Activated CD8-positive, alpha-beta T cell treated with anti-CD3 and anti-CD28 coated beads for 36 hours (primary cell): ENCODE results near the gene DNAJC18. TPM values are rescaled to one million over a fixed set of nuclear protein-coding genes. Genes with fewer than 3 reads are reported as not detected.
A peak's percentile ranks its signal among the peaks of the same experiment; 100 is the strongest.

Source experiments
- ATAC-seq: fragments of 200-7000 bp; cut with Tn5 transposase; one replicate; pipeline ENCODE4 v1.10.0; 2021; ENCODE audit warnings: mild to moderate bottlenecking, moderate library complexity
- CTCF ChIA-PET: fragments of 350-600 bp; sonication (Branson Sonifier 250); formaldehyde crosslinking; loops from one replicate; lab custom pipeline; 2021; ENCODE audit warnings: antibody characterized with exemption; lab: Charles Lee
- POLR2A ChIA-PET: fragments of 350-600 bp; sonication (Branson Sonifier 250); formaldehyde crosslinking; loops from one replicate; lab custom pipeline; 2021; ENCODE audit warnings: antibody characterized with exemption; lab: Charles Lee
- DNase-seq: peaks from one replicate; pipeline ENCODE4 v3.0.0-alpha.2; 2020
- H3K27ac Mint-ChIP-seq: one replicate; pipeline ENCODE4 v1.8.0; 2021; ENCODE audit warnings: mild to moderate bottlenecking, mixed read lengths
- H3K27me3 Mint-ChIP-seq: one replicate; pipeline ENCODE4 v1.8.0; 2021; ENCODE audit warnings: mixed read lengths
- H3K36me3 Mint-ChIP-seq: one replicate; pipeline ENCODE4 v1.8.0; 2021; ENCODE audit warnings: low read depth, mixed read lengths
- H3K4me1 Mint-ChIP-seq: one replicate; pipeline ENCODE4 v1.8.0; 2021; ENCODE audit warnings: low read depth, mixed read lengths
- H3K4me3 Mint-ChIP-seq: one replicate; pipeline ENCODE4 v1.8.0; 2021; ENCODE audit warnings: mild to moderate bottlenecking, moderate library complexity, mixed read lengths
- H3K9me3 Mint-ChIP-seq: one replicate; pipeline ENCODE4 v1.8.0; 2021; ENCODE audit warnings: mixed read lengths
- intact Hi-C: fragments of 100-400 bp; cut with micrococcal nuclease; formaldehyde crosslinking; loops from one replicate; pipeline ENCODE4 v1.10.0; 2022
- total RNA-seq, 2 experiments: library from RNA; stranded (reverse); gene quantifications; one replicate each; pipeline ENCODE4 v1.2.3, GENCODE V29; 2021
- TF ChIP-seq, protein P1 (sequence below): fragments of 200-600 bp; IDR thresholded peaks from one replicate; pipeline ENCODE4 v1.8.0; 2022; ENCODE audit warnings: antibody characterized with exemption, mild to moderate bottlenecking

DNAJC18 gene
- total RNA-seq, 2 experiments from 2014 or later, result 24.9 to 27.5 TPM

DNA sequence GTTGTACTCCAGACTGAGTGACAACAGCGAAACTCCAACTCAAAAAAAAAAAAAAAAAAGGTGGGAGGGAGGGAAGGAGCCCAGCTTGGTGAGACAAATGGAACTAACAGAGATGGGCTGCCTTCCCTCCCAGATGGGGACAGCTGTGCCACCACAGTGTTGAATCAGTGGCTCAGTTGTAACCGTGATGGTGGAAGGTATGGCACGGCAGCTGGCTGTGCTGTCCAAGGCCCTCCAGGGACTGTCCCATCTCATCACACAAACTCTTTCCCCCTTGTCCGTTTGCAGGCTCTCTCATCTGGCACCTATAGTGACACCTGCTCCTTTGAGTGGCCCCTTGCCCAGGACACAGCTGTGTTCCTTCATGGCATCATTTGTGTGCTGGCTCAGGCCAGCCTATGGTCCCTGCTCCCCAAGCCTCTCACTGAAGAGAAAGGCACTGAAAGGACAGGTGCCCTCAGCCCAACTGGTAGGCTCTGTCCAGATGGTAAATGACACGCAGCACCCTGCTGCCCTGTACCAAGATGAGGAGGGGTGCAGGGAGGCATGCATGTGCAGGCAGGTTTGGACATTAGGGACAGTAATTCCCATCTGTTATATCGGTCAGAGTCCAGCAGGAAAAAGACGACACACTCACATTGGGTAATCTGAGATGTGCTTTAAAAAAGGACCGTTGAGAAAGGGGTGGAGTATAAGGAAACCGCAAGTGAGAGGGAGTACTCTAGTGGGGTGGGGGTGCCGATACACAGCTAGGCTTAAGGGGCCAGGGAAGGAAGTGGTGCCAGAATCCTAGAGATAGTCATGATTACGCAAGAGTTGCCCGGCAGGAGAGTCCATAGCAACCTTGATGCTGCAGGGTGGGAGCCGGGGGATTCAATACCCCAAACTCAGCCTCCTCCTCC, 35.8 kb upstream of the DNAJC18 start:
- intact Hi-C loops, result no loop called here
- DNase-seq, result peak; percentile 24
- ATAC-seq, result no peak
- CTCF ChIA-PET, result interaction anchor here (1.3 kb wide), 1 partner anchor 53 kb away, joined by 3 read pairs; no protein-coding TSS in a partner anchor
- Mint-ChIP-seq H3K4me3 (no peak overlapping the region), H3K4me1 (peaks cover 62% of the 10 kb centered on the region), H3K36me3 (peaks cover 17% of the 10 kb centered on the region), H3K27ac (peak overlapping the region; percentile 64), H3K9me3 (no peaks in the 10 kb centered on the region), H3K27me3 (no peaks in the 10 kb centered on the region)
- TF ChIP-seq, protein P1, sequence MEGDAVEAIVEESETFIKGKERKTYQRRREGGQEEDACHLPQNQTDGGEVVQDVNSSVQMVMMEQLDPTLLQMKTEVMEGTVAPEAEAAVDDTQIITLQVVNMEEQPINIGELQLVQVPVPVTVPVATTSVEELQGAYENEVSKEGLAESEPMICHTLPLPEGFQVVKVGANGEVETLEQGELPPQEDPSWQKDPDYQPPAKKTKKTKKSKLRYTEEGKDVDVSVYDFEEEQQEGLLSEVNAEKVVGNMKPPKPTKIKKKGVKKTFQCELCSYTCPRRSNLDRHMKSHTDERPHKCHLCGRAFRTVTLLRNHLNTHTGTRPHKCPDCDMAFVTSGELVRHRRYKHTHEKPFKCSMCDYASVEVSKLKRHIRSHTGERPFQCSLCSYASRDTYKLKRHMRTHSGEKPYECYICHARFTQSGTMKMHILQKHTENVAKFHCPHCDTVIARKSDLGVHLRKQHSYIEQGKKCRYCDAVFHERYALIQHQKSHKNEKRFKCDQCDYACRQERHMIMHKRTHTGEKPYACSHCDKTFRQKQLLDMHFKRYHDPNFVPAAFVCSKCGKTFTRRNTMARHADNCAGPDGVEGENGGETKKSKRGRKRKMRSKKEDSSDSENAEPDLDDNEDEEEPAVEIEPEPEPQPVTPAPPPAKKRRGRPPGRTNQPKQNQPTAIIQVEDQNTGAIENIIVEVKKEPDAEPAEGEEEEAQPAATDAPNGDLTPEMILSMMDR, result no peak
- POLR2A ChIA-PET, result interaction anchor here (0.6 to 2.5 kb wide), 7 partner anchors 7 to 54 kb away, joined by 3 to 8 read pairs (median 4); partner anchors contain the start of gene STING1

DNA sequence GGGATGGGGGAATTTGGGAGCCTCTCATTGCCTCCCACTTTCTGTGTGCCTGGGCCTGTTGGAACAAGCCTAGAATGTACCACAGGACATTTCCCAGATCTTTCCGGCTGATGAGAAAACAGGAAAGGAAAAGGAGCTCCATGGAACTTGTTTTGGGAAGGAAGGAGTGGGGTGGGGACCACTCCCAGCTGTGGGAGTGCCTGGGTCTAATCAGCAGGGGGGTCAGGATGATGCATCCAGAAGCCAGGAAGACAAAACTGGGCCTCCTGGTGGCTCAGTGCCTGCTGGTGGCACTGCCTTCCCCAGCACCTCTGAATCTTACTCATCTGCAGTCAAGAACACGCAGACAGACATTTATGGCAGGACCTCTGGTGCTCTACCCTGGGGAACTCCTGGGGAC, 34.2 kb upstream of the DNAJC18 start:
- H3K36me3 Mint-ChIP-seq, result peaks cover 13% of the 10 kb centered on the region
- no peak overlapping the region for H3K4me3 Mint-ChIP-seq
- DNase-seq (no peak), ATAC-seq (no peak)
- H3K4me1 Mint-ChIP-seq, result peaks cover 66% of the 10 kb centered on the region
- TF ChIP-seq, protein P1, result no peak
- no peaks in the 10 kb centered on the region for H3K27me3 Mint-ChIP-seq
- POLR2A ChIA-PET, result interaction anchor here (1.2 to 2.5 kb wide), 4 partner anchors 9 to 33 kb away, joined by 3 to 8 read pairs (median 4); partner anchors contain the start of gene STING1
- no peak overlapping the region for H3K27ac Mint-ChIP-seq
- CTCF ChIA-PET, result interaction anchor here (1.3 to 1.9 kb wide), 3 partner anchors 8 to 51 kb away, joined by 3 to 7 read pairs (median 4); no protein-coding TSS in a partner anchor
- intact Hi-C loops, result no loop called here
- no peaks in the 10 kb centered on the region for H3K9me3 Mint-ChIP-seq

DNA sequence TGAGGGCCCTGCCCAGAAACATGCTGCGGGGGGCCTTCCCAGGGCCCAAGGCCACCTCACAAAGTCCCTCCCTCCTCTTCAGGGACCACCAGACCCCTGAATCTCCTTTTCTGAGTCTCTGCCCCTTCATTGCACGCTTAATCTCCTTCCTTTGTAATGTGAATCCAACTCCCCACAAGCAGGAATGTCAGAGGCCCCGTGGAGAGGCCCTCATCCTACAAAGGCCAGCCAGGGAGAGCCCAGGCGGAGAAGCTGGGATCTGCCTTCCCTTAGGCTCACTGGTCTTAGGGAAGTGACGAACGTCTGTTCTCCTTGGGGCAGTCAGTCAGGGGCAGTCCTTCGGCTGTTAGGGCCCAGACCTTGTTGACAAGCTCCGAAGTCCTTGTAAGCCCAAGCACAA, 33.8 kb upstream of the DNAJC18 start:
- peaks cover 68% of the 10 kb centered on the region for H3K4me1 Mint-ChIP-seq
- ATAC-seq (no peak), DNase-seq (no peak)
- TF ChIP-seq, protein P1, result no peak
- H3K4me3 Mint-ChIP-seq, result no peak overlapping the region
- no peak overlapping the region for H3K27ac Mint-ChIP-seq
- intact Hi-C loops, result no loop called here
- no peaks in the 10 kb centered on the region for H3K9me3 Mint-ChIP-seq
- H3K36me3 Mint-ChIP-seq, result peaks cover 13% of the 10 kb centered on the region
- no peaks in the 10 kb centered on the region for H3K27me3 Mint-ChIP-seq
- ChIA-PET CTCF (interaction anchor here (1.3 to 1.9 kb wide), 3 partner anchors 9 to 51 kb away, joined by 3 to 7 read pairs (median 4); no protein-coding TSS in a partner anchor), POLR2A (interaction anchor here (1.2 to 2.5 kb wide), 3 partner anchors 9 to 32 kb away, joined by 4 to 8 read pairs (median 5); partner anchors contain the start of gene STING1)

DNA sequence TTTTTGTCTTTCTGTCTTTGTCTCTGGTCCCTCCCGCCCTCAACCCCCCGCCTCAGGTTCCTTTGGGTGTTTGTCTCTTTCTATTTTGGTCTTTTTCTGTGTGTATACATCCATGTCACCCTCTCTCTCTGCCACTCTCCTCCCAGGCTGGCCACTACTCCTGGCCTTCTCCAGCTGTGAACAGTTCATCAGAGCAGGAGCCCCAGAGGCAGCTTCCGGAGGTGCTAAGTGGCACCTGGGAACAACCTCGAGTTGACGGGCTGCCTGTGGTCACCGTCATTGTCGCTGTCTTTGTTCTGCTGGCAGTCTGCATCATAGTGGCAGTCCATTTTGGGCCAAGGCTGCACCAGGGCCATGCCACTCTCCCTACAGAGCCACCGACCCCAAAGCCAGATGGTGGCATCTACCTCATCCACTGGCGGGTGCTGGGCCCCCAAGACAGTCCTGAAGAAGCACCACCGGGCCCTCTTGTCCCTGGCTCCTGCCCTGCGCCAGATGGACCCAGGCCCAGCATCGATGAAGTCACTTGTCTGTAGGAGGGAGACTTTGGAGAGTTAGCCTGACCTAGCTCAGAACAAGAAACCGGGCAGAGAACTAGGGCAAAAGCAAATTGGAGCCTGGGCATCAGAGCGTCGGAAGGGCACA, 33.2 kb upstream of the DNAJC18 start:
- DNase-seq, result no peak

More for the DNA sequence above, 33.2 kb upstream of the DNAJC18 start:
- CTCF ChIA-PET, result interaction anchor here (1.3 to 2.9 kb wide), 4 partner anchors 9 to 50 kb away, joined by 3 to 12 read pairs (median 6); no protein-coding TSS in a partner anchor
- TF ChIP-seq, protein P1, result no peak
- no peaks in the 10 kb centered on the region for H3K27me3 Mint-ChIP-seq
- peaks cover 13% of the 10 kb centered on the region for H3K36me3 Mint-ChIP-seq
- H3K9me3 Mint-ChIP-seq, result no peaks in the 10 kb centered on the region
- H3K4me3 Mint-ChIP-seq, result no peak overlapping the region
- H3K4me1 Mint-ChIP-seq, result peaks cover 68% of the 10 kb centered on the region
- peak overlapping the region; percentile 51 for H3K27ac Mint-ChIP-seq
- POLR2A ChIA-PET, result interaction anchor here (2.5 kb wide), 1 partner anchor 13 kb away, joined by 8 read pairs; no protein-coding TSS in a partner anchor
- ATAC-seq, result no peak
- intact Hi-C loops, result no loop called here
